HG03139 (cell line): ENCODE measurements around the gene NOTCH2NLA.
"Not testable (repeated sequence)": the region's sequence is repeated elsewhere in the genome, so short reads cannot be mapped to it uniquely, and the experiment has no call there.

Experiments used
- ATAC-seq: cut with Tn5 transposase; IDR thresholded peaks from one replicate; pipeline ENCODE4 v1.9.1; 2021; ENCODE audit not compliant: unreplicated experiment

The NOTCH2NLA gene

GRCh38 chr1:146167740-146168139, 61.1 kb downstream of the NOTCH2NLA start:
- ATAC-seq: not testable (repeated sequence)

GRCh38 chr1:146167273-146167672, 61.5 kb downstream of the NOTCH2NLA start:
- not testable (repeated sequence) for ATAC-seq

- not testable (repeated sequence) for ATAC-seq
These were observed 84.4 kb downstream of the NOTCH2NLA start, which contains the start of gene NBPF10 for GRCh38 chr1:146144465-146144864. Gene NBPF10 (minus strand): TSS chr1:146144804. CDS start chr1:146144769, 35 bp downstream.
